K562 (cell line): ENCODE measurements around the gene IRF2BP1.

Experiments used
- CREM ChIP-seq: IDR thresholded peaks from 2 replicates; pipeline ENCODE4 v1.6.1; 2014; ENCODE audit warnings: antibody characterized with exemption, low read depth
- FOS ChIP-seq: IDR thresholded peaks from 3 replicates; pipeline ENCODE4 v1.6.1; 2011; ENCODE audit not compliant: insufficient read length; ENCODE audit errors: extremely low read depth
- XRCC3 ChIP-seq: fragments of 450-650 bp; IDR thresholded peaks from 2 replicates; pipeline ENCODE4 v1.6.1; 2017; ENCODE audit warnings: mild to moderate bottlenecking, moderate library complexity
- TF ChIP-seq, protein P1 (sequence below): fragments of 450-650 bp; IDR thresholded peaks from 2 replicates; pipeline ENCODE4 v1.6.1; 2016; ENCODE audit warnings: missing biosample characterization, missing genetic modification characterization
- TF ChIP-seq, protein P2 (sequence below): fragments of 250-450 bp; sonication (Bioruptor Pico); IDR thresholded peaks from 2 replicates; pipeline ENCODE4 v1.4.0; 2020; ENCODE audit warnings: mild to moderate bottlenecking, moderate library complexity
- TF ChIP-seq, protein P3 (sequence below), 3 experiments: IDR thresholded peaks in 2 of 3; conservative IDR thresholded peaks in 1 of 3; 2 replicates each; pipeline ENCODE4 v1.5.1; 2011 to 2012; ENCODE audit warnings: low read length in 3 of 3, mild to moderate bottlenecking in 3 of 3, control low read depth in 2 of 3, improper control_type of control experiment in 1 of 3, inconsistent platforms in 1 of 3, low read depth in 1 of 3, mixed read lengths in 1 of 3, moderate library complexity in 1 of 3; ENCODE audit not compliant: insufficient read depth in 2 of 3

DNA sequence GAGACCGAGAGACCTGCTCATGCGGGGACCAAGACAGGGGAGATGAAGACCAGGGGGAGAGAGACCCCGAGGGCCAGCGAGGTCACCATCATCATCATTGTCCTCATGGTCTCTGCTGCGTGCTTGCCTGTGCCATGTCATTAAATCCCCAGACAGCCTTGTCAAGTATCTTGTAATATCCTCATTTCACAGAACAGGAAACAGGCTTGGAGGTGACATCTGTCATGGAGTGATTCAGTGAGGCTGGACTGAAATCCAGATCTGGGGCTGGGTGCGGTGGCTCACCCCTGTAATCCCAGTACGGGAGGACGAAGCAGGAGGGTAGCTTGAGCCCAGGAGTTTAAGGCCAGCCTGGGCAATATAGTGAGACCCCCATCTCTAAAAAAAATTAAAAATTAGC is 34.5 kb upstream of the IRF2BP1 start:
- no peak for TF ChIP-seq XRCC3
- TF ChIP-seq, protein P1, sequence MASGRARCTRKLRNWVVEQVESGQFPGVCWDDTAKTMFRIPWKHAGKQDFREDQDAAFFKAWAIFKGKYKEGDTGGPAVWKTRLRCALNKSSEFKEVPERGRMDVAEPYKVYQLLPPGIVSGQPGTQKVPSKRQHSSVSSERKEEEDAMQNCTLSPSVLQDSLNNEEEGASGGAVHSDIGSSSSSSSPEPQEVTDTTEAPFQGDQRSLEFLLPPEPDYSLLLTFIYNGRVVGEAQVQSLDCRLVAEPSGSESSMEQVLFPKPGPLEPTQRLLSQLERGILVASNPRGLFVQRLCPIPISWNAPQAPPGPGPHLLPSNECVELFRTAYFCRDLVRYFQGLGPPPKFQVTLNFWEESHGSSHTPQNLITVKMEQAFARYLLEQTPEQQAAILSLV (tag): no peak
- TF ChIP-seq, protein P2, sequence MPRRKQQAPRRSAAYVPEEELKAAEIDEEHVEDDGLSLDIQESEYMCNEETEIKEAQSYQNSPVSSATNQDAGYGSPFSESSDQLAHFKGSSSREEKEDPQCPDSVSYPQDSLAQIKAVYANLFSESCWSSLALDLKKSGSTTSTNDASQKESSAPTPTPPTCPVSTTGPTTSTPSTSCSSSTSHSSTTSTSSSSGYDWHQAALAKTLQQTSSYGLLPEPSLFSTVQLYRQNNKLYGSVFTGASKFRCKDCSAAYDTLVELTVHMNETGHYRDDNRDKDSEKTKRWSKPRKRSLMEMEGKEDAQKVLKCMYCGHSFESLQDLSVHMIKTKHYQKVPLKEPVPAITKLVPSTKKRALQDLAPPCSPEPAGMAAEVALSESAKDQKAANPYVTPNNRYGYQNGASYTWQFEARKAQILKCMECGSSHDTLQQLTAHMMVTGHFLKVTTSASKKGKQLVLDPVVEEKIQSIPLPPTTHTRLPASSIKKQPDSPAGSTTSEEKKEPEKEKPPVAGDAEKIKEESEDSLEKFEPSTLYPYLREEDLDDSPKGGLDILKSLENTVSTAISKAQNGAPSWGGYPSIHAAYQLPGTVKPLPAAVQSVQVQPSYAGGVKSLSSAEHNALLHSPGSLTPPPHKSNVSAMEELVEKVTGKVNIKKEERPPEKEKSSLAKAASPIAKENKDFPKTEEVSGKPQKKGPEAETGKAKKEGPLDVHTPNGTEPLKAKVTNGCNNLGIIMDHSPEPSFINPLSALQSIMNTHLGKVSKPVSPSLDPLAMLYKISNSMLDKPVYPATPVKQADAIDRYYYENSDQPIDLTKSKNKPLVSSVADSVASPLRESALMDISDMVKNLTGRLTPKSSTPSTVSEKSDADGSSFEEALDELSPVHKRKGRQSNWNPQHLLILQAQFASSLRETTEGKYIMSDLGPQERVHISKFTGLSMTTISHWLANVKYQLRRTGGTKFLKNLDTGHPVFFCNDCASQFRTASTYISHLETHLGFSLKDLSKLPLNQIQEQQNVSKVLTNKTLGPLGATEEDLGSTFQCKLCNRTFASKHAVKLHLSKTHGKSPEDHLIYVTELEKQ (CRISPR knock-in tag): no peak
- no peak for TF ChIP-seq CREM
- TF ChIP-seq, protein P3, sequence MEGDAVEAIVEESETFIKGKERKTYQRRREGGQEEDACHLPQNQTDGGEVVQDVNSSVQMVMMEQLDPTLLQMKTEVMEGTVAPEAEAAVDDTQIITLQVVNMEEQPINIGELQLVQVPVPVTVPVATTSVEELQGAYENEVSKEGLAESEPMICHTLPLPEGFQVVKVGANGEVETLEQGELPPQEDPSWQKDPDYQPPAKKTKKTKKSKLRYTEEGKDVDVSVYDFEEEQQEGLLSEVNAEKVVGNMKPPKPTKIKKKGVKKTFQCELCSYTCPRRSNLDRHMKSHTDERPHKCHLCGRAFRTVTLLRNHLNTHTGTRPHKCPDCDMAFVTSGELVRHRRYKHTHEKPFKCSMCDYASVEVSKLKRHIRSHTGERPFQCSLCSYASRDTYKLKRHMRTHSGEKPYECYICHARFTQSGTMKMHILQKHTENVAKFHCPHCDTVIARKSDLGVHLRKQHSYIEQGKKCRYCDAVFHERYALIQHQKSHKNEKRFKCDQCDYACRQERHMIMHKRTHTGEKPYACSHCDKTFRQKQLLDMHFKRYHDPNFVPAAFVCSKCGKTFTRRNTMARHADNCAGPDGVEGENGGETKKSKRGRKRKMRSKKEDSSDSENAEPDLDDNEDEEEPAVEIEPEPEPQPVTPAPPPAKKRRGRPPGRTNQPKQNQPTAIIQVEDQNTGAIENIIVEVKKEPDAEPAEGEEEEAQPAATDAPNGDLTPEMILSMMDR (IDR thresholded peaks at IDR 0.05 in 2 of 3, conservative IDR thresholded peaks at IDR 0.05 in 1 of 3; ENCODE audit: insufficient read depth in 2 of 3, low read depth in 1 of 3, low read length in 3 of 3): no peak
- TF ChIP-seq FOS: no peak
